K562 (cell line): ENCODE measurements around the gene ALDH1A2. TPM values are rescaled to one million over a fixed set of nuclear protein-coding genes. Genes with fewer than 3 reads are reported as not detected.
A peak's percentile ranks its signal among the peaks of the same experiment; 100 is the strongest.

Source experiments
- CCAR2 ChIP-seq: fragments of 200-400 bp; formaldehyde crosslinking; IDR thresholded peaks from 2 replicates; pipeline ENCODE4 v1.6.1; 2017; ENCODE audit warnings: mild to moderate bottlenecking, low read depth, low read length
- EGR1 ChIP-seq: fragments of 450-650 bp; conservative IDR thresholded peaks from 2 replicates; pipeline ENCODE4 v1.6.1; 2017; ENCODE audit warnings: mild to moderate bottlenecking
- ELK3 ChIP-seq: fragments of 450-650 bp; formaldehyde crosslinking; IDR thresholded peaks from 2 replicates; pipeline ENCODE4 v1.4.0; 2020; ENCODE audit warnings: mild to moderate bottlenecking
- ETS1 ChIP-seq: conservative IDR thresholded peaks from 2 replicates; pipeline ENCODE4 v1.6.1; 2011; ENCODE audit warnings: low read depth, mild to moderate bottlenecking, low read length; ENCODE audit not compliant: control insufficient read depth
- FOXP4 ChIP-seq: sonication (generic); formaldehyde crosslinking; IDR thresholded peaks from 2 replicates; pipeline ENCODE4 v1.8.0; 2022; ENCODE audit warnings: mild to moderate bottlenecking, missing genetic modification reagents, borderline replicate concordance
- GTF2F1 ChIP-seq: IDR thresholded peaks from 2 replicates; pipeline ENCODE4 v1.6.1; 2011; ENCODE audit warnings: low read depth, low read length, improper control_type of control experiment
- HNRNPLL ChIP-seq: fragments of 200-400 bp; formaldehyde crosslinking; IDR thresholded peaks from 2 replicates; pipeline ENCODE4 v1.6.1; 2017; ENCODE audit warnings: low read length, low read depth, mild to moderate bottlenecking; ENCODE audit not compliant: poor library complexity, severe bottlenecking
- KDM2B ChIP-seq: fragments of 250-450 bp; sonication (Bioruptor Pico); IDR thresholded peaks from 2 replicates; pipeline ENCODE4 v1.8.0; 2021; ENCODE audit warnings: mild to moderate bottlenecking, moderate library complexity
- KLF1 ChIP-seq: fragments of 450-650 bp; IDR thresholded peaks from 2 replicates; pipeline ENCODE4 v1.6.1; 2016; ENCODE audit warnings: missing genetic modification characterization, missing compliant biosample characterization
- L3MBTL2 ChIP-seq: fragments of 450-650 bp; IDR thresholded peaks from 2 replicates; pipeline ENCODE4 v1.6.1; 2016; ENCODE audit warnings: mild to moderate bottlenecking, moderate library complexity
- NFE2 ChIP-seq: IDR thresholded peaks from 2 replicates; pipeline ENCODE4 v1.6.1; 2014; ENCODE audit warnings: antibody characterized with exemption, low read depth
- RAD21 ChIP-seq, 2 experiments: fragments of 250-450 bp in 1 of 2; fragments of 450-650 bp in 1 of 2; sonication (Bioruptor Pico) in 1 of 2; formaldehyde crosslinking in 1 of 2; IDR thresholded peaks in 1 of 2; conservative IDR thresholded peaks in 1 of 2; 2 replicates each; pipeline versions ENCODE4 v1.4.0 to v1.8.0; 2020 to 2022; ENCODE audit warnings: mild to moderate bottlenecking in 2 of 2, moderate library complexity in 1 of 2
- RBBP5 ChIP-seq: fragments of 200-600 bp; sonication (generic); IDR thresholded peaks from 2 replicates; pipeline ENCODE4 v1.6.1; 2012; ENCODE audit warnings: borderline replicate concordance, mild to moderate bottlenecking, low read length, control low read depth, inconsistent platforms; ENCODE audit not compliant: insufficient read depth, poor library complexity, severe bottlenecking
- RCOR1 ChIP-seq, 2 experiments: IDR thresholded peaks; 2 replicates each; pipeline ENCODE4 v1.6.1; 2012; ENCODE audit warnings: low read depth in 2 of 2, low read length in 2 of 2, borderline replicate concordance in 1 of 2, improper control_type of control experiment in 1 of 2
- RNF2 ChIP-seq: sonication (generic); IDR thresholded peaks from 2 replicates; pipeline ENCODE4 v1.6.1; 2016
- TAL1 ChIP-seq: fragments of 450-650 bp; IDR thresholded peaks from 2 replicates; pipeline ENCODE4 v1.6.1; 2016; ENCODE audit warnings: mild to moderate bottlenecking
- TBP ChIP-seq: optimal IDR thresholded peaks from 2 replicates; pipeline ENCODE3; 2011; ENCODE audit warnings: low read depth, low read length, improper control_type of control experiment
- TRIM28 ChIP-seq: fragments of 450-650 bp; IDR thresholded peaks from 2 replicates; pipeline ENCODE4 v1.6.1; 2017
- ZNF280B ChIP-seq: fragments of 250-450 bp; sonication (Bioruptor Pico); IDR thresholded peaks from 2 replicates; pipeline ENCODE4 v1.5.1; 2021; ENCODE audit warnings: mild to moderate bottlenecking
- polyA plus RNA-seq, 8 experiments: library from polyadenylated mRNA; depleted of rRNA in 4 of 8; stranded (reverse) in 5 of 8; unstranded in 3 of 8; fragments of >200 nt; fragmentation: Nextera tagmentation in 2 of 8; fragmentation: Illumina TruSeq in 1 of 8; extraction: Ambion mirVana in 2 of 8; extraction: Trizol in 1 of 8; gene quantifications; 2 replicates each; pipeline versions ENCODE4 v1.2.1 to v1.2.3, GENCODE V29; 2011 to 2014; ENCODE audit warnings: inconsistent platforms in 1 of 8, missing spikeins in 1 of 8
- total RNA-seq, 7 experiments: library from RNA; depleted of rRNA in 6 of 7; stranded (reverse); fragments of >200 nt in 6 of 7; fragmentation: Illumina TruSeq in 2 of 7; extraction: Trizol in 2 of 7; gene quantifications; 2 replicates each; pipeline versions ENCODE4 v1.2.1 to v1.2.3, GENCODE V29; 2011 to 2021; ENCODE audit warnings: low replicate concordance in 1 of 7

Gene ALDH1A2
- total and polyA plus RNA-seq, 9 of the 15 experiments (the other 6 are each of a cell fraction or from before 2014, with no cell fraction given), result 115 to 393 (median 333) TPM

GRCh38 chr15:58111718-58112104 lies 46.2 kb upstream of the ALDH1A2 start (continued):
- TF ChIP-seq L3MBTL2, result 0 out of 2 replicates have a peak, but pooled peaks have one; percentile 21
- peak in 1 of 2 experiments; percentile 76; a peak in 2 of 4 replicates for TF ChIP-seq RCOR1 (IDR thresholded peaks at IDR 0.05; ENCODE audit: borderline replicate concordance in 1 of 2, low read depth in 2 of 2, low read length in 2 of 2)
- no peak for TF ChIP-seq CCAR2
- TF ChIP-seq GTF2F1, result no peak
- no peak; the same call in 1 of the 2 replicates for TF ChIP-seq RNF2
- TF ChIP-seq TRIM28, result peak; percentile 18; the same call in 1 of the 2 replicates
- 0 out of 2 replicates have a peak, but pooled peaks have one; percentile 51 for TF ChIP-seq KLF1
- peak; percentile 74 for TF ChIP-seq NFE2
- no peak for TF ChIP-seq KDM2B
- 0 out of 4 replicates have a peak, but pooled peaks of 1 of the 2 experiments have one; percentile 1 for TF ChIP-seq RAD21 (CRISPR knock-in tag; conservative IDR thresholded peaks at IDR 0.05 in 1 of 2, IDR thresholded peaks at IDR 0.05 in 1 of 2)
- TF ChIP-seq ELK3 (CRISPR knock-in tag), result no peak
- no peak for TF ChIP-seq ZNF280B (CRISPR knock-in tag)
- peak; percentile 35 for TF ChIP-seq RBBP5
- no peak for TF ChIP-seq HNRNPLL
- 0 out of 2 replicates have a peak, but pooled peaks have one; percentile 26 for TF ChIP-seq ETS1
- TF ChIP-seq EGR1, result no peak
- peak; percentile 33; the same call in 1 of the 2 replicates for TF ChIP-seq TAL1
- no peak for TF ChIP-seq FOXP4 (CRISPR knock-in tag)
- peak; percentile 75 for TF ChIP-seq TBP
